ENCODE data around the gene LOXHD1. TPM values are rescaled to one million over a fixed set of nuclear protein-coding genes. Genes with fewer than 3 reads are reported as not detected.

LOXHD1 gene
- total RNA-seq, 2 experiments from 2014 or later, result 0.12 to 0.14 TPM

DNA sequence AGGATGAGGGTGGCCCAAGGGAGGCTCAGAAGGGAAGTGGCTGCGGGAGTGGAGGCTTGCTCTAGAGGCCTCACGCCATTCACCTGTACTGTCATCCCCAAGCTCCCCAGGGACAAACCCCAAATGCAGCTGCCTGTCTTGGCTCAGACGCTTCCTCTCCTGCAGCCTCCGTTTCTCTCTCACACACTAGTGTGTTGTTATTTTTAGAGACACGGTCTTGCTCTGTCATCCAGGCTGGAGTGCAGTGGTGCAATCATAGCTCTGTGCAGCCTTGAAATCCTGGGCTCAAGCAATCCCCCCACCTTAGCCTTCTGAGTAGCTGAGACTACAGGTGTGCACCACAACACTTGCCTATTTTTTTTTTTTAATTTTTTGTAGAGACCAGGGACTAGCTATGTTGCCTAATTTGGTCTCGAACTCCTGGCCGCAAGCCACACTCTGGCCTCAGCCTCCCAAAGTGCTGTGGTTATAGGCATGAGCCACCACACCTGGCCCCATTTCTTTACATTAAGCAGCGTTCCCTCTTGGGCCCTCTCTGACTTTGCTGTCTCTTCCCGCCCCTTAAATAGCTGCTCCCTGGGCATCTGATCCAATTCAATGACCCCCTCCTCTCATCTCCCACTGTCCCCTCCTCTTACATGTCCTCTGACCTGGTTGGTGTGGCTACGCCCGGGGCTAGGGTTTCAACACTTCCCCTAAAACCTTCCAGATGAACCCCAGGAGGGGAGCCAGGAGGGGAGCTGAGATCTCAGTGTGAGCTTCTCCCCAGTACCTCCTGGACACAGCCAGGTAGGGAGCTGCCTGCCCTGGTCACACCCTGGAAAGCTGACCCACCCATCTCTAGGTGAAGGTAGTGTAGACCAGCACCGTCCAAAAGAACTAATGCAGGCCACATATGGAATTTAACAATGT is 24.0 kb upstream of the LOXHD1 start:
- DNase-seq, result no peak
- Mint-ChIP-seq H3K4me3 (no peak overlapping the region), H3K4me1 (no peaks in the 10 kb centered on the region), H3K9me3 (no peaks in the 10 kb centered on the region), H3K27ac (no peak overlapping the region), H3K27me3 (no peaks in the 10 kb centered on the region), H3K36me3 (no peaks in the 10 kb centered on the region)

DNA sequence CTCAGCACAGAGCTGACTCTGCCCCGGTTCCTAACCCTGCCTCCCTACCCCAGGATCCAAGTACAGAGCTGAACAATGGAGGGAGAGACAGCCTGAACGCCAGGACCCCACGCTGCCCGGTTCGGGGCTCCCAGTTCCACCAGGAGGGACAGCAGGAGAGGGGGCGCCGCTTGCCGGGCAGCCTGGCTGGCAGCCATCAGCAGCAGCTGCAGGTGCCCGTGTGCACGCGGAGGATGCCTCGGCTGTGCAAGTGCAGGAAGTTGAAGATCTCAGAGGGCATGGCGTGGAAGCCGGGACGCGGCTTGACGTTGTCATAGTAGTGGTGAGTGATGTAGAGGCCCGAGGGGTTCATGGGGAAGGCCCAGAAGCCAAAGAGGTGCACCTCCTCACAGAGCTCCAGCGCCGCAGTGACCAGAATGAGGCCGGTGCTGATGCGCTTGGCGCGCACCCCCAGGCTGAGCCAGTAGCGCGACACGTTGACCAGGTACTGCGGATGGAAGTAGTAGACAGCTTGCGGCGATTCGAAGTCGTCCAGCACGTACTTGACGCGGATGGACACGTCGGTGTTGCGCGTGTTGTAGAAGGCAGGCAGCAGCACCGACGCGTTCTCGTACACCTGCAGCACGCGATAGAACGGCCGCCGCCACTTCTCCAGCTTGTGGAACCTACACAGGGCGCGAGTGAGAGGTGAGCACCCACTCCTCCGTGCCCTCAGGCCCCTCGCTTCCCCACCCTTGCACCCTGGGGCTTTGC is 23.0 kb upstream of the LOXHD1 start:
- no peaks in the 10 kb centered on the region for H3K27me3 Mint-ChIP-seq
- H3K9me3 Mint-ChIP-seq, result no peaks in the 10 kb centered on the region
- H3K36me3 Mint-ChIP-seq, result no peaks in the 10 kb centered on the region
- H3K4me1 Mint-ChIP-seq, result no peaks in the 10 kb centered on the region
- no peak overlapping the region for H3K4me3 Mint-ChIP-seq
- no peak overlapping the region for H3K27ac Mint-ChIP-seq
- DNase-seq, result no peak

DNA sequence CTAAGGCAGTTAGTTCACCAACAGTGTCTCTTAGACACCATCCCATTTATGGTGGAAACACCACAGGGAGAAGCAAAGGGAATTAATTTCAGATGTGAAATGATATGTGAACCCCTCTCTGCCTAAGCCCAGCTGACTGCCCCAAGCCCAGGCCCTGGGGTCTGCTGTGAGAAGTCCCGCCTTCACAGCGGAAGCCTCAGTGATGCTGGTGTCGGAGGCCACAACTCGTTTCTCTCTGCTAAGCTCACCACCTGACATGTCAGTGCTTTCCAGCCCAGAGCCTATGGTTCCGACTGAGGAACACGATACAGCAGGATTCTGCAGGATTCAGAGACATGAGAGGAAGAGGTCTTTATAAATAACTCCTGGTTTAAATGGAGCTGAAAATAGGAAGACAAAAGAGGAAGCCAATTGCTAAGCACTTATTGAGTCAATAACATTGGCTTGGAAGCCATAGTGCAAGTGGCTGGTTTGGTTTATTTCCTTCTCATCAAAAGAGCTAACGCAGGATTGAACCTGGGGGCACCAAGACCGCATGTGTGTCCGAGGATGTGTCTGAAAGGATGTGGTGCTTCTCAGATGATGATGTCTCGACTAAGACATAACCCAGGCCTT is 21.9 kb upstream of the LOXHD1 start:
- Mint-ChIP-seq H3K36me3 (no peaks in the 10 kb centered on the region), H3K9me3 (no peaks in the 10 kb centered on the region), H3K27me3 (no peaks in the 10 kb centered on the region), H3K4me1 (no peaks in the 10 kb centered on the region), H3K4me3 (no peak overlapping the region), H3K27ac (no peak overlapping the region)
- no peak for DNase-seq

DNA sequence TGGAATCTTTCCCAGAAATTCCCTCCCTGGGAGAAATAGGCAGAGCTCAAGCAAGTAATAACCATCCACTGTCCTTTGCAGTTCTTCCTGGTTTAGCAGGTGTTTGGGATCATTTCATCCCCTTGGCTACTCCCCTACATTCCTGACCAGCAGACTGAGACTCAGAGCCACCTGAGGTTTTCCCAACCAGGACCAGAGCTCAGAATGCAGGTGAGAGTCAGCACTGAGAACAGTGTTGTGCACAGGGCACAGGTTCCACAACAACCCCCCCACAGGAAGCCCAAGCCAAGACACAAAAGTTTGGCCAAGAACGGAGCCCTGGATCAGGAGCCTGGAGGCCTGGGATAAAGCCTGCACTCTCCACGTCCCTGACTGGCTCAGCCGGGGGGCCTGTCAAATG is 21.0 kb upstream of the LOXHD1 start:
- Mint-ChIP-seq H3K9me3 (no peaks in the 10 kb centered on the region), H3K27ac (no peak overlapping the region), H3K4me1 (peaks cover under 1% of the 10 kb centered on the region), H3K4me3 (no peak overlapping the region), H3K36me3 (no peaks in the 10 kb centered on the region), H3K27me3 (no peaks in the 10 kb centered on the region)
- no peak for DNase-seq

DNA sequence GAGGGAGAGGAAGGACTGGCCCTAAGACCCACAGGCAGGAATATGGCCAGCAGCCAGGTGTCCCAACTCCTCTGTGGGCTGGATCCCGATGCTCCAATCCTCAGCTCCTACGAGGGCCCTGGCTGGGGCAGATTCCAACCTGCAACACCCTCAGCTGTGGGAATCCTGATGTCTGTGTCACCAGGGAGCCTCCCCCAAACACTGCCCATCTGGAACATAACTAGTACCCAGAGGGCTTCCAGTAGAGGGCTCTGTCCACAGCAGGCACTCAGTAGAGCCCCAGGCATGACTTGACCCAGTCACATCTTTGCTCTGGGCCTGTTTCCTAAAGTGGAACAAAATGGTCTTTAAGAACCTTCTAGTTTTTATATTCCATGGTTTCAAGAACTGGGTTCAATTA is 20.6 kb upstream of the LOXHD1 start:
- Mint-ChIP-seq H3K4me1 (peaks cover 5% of the 10 kb centered on the region), H3K9me3 (no peaks in the 10 kb centered on the region), H3K36me3 (no peaks in the 10 kb centered on the region), H3K27ac (no peak overlapping the region), H3K4me3 (no peak overlapping the region), H3K27me3 (no peaks in the 10 kb centered on the region)
- no peak for DNase-seq

DNA sequence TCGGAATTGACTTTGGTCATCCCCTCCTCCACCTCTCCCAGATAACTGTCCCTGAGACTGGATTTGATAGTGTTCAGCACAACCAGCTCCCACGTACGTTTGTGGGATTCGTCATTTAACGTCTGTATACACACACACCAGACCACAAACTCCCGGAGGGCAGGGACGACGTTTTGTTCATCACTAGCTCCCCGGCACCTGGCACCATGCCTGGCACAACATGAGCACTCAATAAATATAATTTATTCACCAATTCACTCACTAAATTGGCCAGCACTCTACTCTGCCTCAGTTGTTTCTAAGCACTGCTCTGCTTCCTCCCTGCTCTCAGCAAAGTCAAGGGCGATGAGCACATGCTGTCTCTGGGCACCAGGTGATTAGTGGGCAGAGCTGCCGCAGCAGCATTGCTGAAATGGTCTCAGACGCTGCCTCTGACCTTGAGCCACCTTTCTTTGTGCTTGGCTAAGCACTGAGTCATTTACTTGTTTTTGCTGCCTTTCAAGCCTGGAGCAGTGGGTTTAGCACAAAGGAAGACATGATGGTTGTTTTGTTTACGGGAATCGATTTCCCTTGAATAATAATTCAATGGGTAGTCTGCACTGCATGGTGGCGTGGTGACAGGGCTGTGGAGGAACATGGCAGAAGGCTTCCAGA is 19.3 kb upstream of the LOXHD1 start:
- H3K4me3 Mint-ChIP-seq, result no peak overlapping the region
- peaks cover 13% of the 10 kb centered on the region for H3K4me1 Mint-ChIP-seq
- no peaks in the 10 kb centered on the region for H3K9me3 Mint-ChIP-seq
- no peak for DNase-seq
- no peaks in the 10 kb centered on the region for H3K36me3 Mint-ChIP-seq
- no peaks in the 10 kb centered on the region for H3K27me3 Mint-ChIP-seq
- no peak overlapping the region for H3K27ac Mint-ChIP-seq

DNA sequence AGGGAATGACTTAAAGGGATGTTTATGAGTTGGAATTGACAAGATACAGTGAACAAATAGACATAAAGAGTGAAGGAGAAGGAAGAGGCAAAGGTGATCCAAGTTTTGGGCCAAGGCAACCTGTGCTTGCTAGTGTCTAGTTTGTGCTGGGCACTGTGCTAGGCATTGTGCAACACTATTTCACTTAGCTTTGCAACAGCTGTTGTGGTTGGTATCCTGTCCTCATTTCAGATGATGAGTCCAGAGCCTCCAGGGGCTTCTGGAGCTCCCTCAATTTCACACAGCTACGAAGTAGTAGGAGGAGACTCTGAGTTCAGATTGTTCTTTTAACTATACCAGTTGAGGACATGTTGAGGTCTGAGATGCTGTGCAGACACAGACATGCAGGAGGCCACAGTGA is 18.1 kb upstream of the LOXHD1 start:
- no peak overlapping the region for H3K4me3 Mint-ChIP-seq
- no peak overlapping the region for H3K27ac Mint-ChIP-seq
- H3K36me3 Mint-ChIP-seq, result no peaks in the 10 kb centered on the region
- peaks cover 13% of the 10 kb centered on the region for H3K4me1 Mint-ChIP-seq
- no peaks in the 10 kb centered on the region for H3K9me3 Mint-ChIP-seq
- no peak for DNase-seq
- no peaks in the 10 kb centered on the region for H3K27me3 Mint-ChIP-seq

DNA sequence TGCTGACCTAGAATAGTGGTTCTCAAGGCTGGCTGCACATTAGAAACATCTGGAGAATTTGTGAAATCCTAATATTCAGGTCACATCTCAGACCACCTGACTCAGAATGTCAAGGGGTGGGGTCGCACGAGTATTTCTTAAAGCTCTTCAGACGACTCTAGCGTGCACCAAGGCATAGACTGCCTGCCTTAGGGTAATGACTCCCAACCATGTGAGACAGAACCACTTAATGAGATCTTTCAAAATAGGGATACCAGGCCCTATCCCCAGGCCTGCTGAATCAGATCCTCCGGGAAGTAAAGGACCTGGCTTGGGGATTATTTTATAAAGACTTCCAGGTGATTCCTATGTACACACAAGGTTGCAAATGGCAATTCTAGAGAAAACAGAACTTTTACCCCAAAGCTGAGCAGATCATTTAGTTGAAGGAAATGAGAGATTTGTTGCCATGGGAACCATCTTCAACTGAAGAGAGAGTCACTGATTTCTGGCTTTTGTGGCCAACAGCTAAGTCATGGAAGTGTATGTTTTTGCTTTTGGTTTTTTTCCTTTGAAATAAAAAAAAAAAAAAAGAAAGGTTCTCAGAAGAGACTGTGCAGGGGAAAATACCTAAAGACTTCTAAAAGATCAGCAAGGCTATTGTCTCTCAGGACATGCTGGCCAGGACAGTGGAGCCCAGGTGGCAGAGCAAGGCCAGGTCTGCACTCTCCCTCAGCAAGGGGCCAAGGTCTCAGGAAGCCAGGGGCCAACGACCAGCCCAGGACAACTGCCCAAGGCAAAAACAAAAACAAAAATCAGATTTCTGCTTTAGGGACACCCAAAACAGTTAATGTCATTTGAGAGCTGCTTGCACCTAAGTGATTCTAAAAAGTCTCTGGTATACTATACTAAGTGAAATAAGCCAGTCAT is 15.3 kb upstream of the LOXHD1 start:
- Mint-ChIP-seq H3K4me3 (no peak overlapping the region), H3K36me3 (no peaks in the 10 kb centered on the region), H3K4me1 (peaks cover 13% of the 10 kb centered on the region), H3K27ac (no peak overlapping the region), H3K27me3 (no peaks in the 10 kb centered on the region), H3K9me3 (no peaks in the 10 kb centered on the region)
- no peak for DNase-seq

DNA sequence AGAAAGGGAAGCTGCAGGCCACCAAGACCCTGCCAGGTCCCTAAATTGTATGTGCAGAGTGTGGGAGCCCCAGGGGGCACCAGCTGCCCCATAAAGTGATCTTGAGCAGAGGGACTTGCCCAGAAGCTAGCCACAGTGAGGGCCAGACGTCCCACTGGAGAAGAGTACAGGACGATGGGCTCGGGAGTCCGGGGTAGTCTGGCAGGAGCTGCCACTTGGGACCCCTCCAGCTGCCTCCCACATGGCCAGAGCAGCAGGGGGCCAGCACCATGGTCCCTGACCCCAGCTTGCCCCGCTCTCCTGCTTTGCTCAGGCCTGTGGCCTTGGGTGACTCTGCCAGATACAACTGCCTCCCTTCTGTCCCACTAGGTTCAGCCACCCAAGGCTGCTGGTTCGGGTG is 11.7 kb upstream of the LOXHD1 start:
- Mint-ChIP-seq H3K27me3 (no peaks in the 10 kb centered on the region), H3K36me3 (no peaks in the 10 kb centered on the region), H3K4me3 (no peak overlapping the region), H3K4me1 (peaks cover 13% of the 10 kb centered on the region), H3K9me3 (no peaks in the 10 kb centered on the region), H3K27ac (no peak overlapping the region)
- DNase-seq, result no peak

DNA sequence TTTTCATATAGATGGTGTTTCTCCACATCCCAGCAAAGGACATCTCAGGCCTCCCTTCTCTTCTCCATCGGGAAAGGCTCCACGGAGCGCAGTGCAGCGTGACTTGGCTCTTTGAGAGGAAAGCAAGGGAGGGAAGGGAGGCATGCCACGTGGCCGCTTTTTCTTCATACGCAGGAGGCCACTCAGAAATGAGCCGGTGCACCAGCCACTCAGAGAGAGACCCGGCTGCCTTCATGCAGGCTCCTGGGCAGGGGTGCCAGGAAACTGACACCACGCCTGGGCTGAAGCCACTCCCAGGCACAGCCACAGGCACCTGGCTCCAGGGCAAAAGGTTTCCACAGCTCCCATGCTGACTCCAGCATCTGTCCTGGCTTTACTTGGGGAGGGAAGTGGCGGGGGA is 11.1 kb upstream of the LOXHD1 start:
- Mint-ChIP-seq H3K27ac (no peak overlapping the region), H3K9me3 (no peaks in the 10 kb centered on the region), H3K4me3 (no peak overlapping the region), H3K36me3 (no peaks in the 10 kb centered on the region), H3K27me3 (no peaks in the 10 kb centered on the region), H3K4me1 (peaks cover 13% of the 10 kb centered on the region)
- no peak for DNase-seq

DNA sequence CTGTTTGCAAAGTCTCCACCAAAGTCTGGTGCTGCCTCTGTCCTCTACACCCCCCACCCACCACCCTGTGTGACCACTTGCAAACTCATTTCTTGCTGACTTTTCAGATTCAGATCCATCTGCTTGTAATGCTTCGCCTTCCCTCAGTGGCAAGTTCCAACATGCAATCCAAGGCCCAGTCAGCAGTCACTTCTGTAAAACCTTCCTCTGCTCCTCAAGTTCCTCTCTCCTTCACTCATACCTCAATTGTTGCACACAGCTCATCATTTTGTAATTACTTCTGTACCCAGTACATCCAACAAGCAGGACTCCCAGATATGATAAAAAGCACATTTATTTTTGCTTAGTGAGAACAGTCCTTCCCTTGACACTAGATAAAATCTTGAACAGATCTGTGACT is 6.5 kb upstream of the LOXHD1 start:
- Mint-ChIP-seq H3K4me1 (no peaks in the 10 kb centered on the region), H3K27ac (no peak overlapping the region), H3K36me3 (no peaks in the 10 kb centered on the region), H3K9me3 (no peaks in the 10 kb centered on the region), H3K4me3 (no peak overlapping the region), H3K27me3 (no peaks in the 10 kb centered on the region)
- DNase-seq, result no peak

DNA sequence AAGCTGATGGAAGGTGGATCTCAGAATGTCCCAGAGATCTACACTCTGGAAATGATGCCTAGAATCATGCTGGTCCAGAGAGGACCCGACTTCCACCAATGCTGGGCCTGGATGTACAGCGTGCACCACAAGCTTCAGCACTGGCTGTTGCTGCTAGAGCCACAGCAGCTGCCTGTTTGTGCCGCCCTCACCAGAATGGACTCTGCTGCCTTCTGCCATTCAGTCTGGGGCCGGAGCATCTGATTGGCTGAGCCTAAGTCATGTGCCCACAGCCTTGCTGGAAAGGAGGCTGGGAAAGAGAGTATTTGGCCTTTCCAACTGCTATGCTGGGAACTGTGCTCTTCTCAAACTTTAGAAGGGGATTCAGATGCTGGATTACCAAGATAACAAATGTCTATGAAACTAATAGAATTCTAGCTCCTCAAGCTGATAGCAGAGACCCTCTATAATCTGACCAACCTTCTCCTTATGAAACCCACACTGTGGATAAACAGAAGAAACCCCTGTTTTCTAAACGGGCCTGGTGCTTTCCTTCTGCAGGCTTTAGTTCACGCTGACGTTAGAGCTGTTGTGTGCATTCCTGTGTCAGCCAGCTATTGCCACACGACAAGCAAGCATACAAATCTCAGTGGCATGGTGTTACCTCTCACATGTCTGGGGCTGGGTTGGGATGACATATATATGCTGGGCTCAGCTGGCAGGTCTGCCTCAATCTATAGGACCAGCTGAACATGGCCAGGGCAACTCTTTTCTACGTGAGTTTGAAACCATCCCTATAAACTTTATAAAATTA is 4.1 kb upstream of the LOXHD1 start:
- no peak for DNase-seq
- no peak overlapping the region for H3K27ac Mint-ChIP-seq
- no peak overlapping the region for H3K4me3 Mint-ChIP-seq
- no peaks in the 10 kb centered on the region for H3K27me3 Mint-ChIP-seq
- H3K9me3 Mint-ChIP-seq, result no peaks in the 10 kb centered on the region
- no peaks in the 10 kb centered on the region for H3K36me3 Mint-ChIP-seq
- no peaks in the 10 kb centered on the region for H3K4me1 Mint-ChIP-seq

DNA sequence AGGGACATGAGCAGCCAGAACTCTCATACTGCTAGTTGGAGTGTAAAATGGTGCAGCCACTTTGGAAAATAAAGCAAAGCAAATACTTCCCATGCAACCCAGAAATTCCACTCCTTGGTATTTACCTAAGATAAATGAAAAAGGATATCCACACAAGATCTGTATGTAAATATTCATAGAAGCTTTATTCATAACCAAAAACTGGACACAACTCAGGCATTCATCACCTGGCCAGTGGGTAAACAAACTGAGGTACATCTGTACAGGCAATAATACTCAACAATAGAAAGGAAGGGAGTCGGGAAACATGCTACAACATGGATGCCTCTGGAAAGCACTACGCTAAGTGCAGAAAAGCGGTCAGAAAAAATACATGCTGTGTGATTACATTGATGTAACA is 2.5 kb upstream of the LOXHD1 start:
- Mint-ChIP-seq H3K4me3 (no peak overlapping the region), H3K27ac (no peak overlapping the region), H3K4me1 (no peaks in the 10 kb centered on the region), H3K36me3 (no peaks in the 10 kb centered on the region), H3K27me3 (no peaks in the 10 kb centered on the region), H3K9me3 (no peaks in the 10 kb centered on the region)
- DNase-seq, result no peak
